ENCODE data around the gene GPC5.

GPC5 gene

DNA sequence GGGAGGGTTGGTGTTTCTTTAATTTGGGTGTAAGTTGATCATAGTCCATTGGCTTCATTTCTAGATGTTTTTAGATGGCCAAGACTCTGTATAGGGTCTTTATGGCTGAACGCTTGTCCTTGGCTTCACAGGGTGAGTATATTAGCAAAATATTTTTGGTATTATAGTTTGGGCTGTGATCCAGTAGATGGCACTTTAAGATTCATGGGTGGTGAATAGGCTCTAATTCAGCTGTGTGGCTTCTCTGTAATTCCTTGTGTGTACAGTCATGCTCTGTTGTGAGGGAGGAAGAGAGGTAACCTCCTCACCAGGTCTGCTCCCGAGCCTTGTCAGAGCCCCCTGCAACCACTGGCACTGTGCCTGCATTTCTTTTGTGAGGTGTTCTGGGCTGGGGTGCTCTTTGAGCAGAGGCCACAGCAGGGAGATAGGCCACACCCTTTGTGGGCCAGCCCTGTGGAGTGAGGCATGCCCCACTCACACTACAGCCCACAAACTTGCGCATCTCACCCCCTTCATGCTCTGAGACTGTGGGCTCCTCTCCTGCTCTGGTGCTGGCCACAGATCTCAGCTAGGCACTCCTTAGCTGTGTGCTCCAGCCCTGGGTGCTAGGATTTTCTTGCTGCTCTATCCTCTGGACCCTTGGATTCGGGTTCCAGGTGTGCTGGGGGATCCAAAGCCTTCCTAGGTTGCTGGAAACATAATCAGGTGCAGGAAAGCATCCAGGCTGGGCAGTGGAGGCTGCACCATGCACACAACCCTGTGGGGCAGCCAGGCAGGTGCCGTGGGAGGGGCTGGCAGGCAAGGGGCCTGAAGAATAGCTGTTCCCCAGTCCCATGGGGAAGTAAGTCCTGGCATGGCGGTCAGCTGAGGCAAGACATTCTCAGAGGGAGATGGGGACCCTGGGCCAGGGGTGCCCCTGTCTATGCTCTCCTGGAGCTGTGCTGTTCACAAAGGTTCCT, 193.9 kb downstream of the GPC5 start:
- no peak for DNase-seq

DNA sequence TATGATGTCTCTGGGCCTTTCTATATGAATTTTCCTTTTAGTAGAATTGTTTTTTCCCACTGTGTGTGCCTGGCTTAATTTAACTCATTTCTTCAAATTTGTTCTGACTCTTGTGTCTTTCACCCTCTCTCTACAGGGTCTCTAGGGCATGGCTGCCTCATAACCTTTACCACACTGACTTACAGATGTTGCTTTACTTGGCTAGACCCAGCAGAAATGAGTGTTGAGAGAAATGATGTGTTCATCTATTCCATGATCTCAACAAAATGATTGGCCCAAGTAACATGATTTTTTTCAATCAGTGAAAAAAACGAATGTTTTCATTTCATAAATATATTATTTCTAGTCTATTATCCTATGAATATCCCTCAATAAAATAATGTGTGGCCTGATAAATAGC, 195.0 kb downstream of the GPC5 start:
- DNase-seq: no peak

DNA sequence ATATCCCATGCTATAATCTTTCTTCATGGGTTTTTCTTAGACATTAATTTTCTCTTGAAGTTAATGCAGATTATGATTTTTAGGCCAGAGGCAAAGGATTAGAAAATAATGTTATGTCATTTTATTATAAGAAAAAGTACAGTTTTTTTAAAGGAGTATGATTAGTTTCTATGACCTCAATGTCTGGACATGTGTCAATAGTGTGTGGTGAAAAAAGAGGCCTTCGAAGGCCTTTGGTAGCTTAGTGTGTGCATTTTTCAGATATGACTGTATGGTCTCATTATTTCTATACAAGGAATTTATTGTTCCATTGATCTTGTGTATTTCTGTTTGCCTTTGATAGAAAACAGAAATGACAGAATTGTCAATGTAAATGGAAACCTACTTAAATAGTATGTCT, 195.6 kb downstream of the GPC5 start:
- no peak for DNase-seq

DNA sequence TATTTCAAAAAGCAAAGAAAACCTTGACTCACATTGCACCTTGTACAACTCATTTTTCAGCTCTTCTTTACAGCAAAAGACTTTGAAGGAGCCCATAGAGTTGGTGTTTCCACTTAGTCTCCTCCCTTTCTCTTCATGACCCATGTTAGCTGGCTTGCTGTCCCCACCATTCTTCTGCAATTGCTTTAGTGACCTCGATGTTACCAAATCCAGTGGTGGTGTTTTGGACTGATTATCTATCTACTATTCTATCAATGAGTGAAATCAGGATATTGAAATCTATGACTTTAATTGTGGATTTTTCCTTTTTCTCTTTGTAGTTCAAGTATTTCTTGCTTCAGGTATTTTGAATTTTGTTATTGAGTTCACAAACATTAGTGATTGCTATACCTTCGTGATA, 197.3 kb downstream of the GPC5 start:
- no peak for DNase-seq

DNA sequence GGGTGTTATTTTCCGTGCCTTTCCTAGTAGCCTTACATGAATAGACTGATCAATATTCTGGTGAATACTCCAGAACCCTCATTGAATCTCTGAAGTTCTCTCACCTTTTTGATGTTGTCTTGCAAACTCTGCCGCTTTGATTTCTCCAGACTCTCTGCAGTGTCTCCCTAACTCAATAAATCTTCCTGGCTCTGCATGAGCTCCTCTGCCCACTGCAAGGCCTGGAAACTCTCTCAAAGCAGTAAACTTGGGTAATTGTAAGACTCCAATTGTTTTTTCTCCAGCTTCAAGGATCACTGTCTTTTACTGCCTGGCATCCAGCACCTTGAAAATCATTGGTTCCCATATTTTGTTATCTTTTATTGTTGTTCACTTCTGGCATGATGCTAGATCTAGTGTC, 198.4 kb downstream of the GPC5 start:
- no peak for DNase-seq

DNA sequence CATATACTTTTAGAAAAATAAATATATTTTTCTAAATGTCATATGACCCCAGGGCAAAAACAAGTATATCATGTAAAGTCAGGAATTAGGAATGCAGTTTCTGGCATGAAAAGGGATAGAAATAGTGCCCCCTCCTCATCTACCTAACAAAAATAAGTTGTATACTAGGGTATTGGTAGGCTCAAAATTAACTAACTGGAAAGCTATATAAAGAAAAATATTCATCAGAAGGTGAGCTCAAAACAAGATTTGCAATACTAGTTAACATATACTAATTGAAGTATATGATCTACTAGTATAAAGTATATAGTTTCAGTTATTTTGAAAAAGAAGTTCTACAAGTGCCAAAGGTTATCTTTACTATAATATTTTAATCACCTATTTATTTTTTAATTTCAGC, 200.2 kb downstream of the GPC5 start:
- DNase-seq: no peak

DNA sequence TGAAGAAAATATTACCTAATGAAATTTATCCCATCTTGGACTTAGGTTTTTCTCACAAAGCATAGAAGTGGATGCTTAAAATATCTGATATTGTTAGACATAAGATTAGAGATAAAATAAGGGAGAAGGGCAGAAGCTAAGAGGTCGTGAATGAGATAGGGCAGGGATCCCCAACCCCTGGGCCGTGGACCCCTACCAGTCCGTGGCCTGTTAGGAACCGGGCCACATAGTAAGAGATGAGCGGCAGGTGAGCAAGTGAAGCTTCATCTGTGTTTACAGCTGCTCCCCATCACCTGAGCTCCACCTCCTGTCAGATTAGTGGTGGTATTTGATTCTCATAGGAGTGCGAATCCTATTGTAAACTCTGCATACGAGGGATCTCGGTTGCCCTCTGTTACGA, 202.9 kb downstream of the GPC5 start:
- DNase-seq: no peak

DNA sequence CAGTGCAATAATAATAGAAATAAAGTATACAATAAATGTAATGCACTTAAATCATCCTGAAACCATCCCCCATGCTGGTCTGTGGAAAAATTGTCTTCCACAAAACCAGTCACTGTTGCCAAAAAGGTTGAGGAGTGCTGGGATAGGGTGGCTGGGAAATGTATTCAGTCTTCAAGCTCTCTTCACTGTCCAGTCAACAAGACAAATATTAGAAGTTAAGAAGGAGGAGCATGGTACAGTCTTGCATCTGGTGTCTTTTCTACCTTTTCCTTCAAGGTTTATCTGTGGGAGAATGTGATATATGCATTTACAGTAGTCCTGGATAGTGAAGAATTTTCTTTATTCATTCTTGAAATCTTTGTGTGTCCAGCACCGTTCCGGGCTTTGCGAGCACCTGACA, 203.4 kb downstream of the GPC5 start:
- no peak for DNase-seq

DNA sequence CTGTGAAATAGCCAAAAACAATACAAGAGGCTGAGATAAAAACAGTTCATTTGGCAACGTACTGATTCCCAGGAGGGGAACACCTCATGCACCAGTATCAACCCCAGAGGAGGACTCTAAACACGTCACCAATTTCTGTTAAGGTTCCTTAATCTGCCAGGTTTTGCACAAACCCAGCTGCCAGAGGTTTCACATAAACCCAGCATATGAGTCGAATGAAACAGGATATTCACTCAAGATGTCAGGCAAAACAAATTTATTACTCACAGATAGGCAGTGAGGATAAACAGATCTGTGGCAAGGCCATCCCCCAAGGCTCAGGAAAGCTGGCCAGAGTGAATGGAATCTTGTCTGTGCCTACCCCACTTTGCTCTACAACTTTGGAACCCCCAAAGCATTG, 210.9 kb downstream of the GPC5 start:
- DNase-seq: no peak

DNA sequence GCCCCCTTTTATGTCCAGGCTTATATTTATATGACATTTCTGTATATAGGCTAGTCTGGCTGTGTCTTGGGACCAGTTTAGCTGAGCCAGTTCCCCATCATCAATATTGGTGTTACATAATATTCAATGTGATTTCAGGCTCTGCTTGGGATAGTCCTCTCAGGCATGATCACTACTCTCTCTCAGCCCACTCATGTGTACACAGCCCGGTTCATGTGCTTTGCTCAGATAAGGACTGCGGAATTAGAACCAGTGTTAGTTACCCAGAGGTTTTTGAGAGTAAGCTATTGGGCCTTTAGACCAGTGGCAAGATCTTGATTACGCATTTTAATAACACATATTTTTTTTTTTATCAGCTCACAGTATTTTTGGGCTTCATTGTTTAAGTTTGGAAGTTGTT, 219.9 kb downstream of the GPC5 start:
- DNase-seq: no peak

DNA sequence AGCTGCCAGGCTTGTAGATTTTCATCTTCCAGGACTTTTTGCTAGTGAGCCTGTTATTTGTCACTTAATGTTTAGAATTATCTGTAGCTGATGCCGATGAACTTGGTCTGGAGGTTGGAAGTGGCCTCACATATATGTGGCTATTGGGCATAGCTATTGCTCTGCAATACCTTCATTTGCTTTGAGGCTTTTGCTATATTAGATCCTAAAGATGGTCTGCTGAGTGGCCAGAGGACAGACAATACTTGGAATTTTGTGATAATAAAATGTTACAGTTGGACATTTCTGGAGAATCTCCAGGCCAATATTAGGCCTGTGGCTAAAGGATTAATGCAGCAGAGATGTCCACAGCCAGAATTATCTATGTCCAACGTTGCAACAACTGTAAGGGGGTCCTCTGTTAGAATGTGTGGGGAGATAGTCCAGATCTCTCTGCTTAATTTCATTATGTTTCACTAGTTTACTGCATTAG, 222.3 kb downstream of the GPC5 start:
- DNase-seq: no peak

DNA sequence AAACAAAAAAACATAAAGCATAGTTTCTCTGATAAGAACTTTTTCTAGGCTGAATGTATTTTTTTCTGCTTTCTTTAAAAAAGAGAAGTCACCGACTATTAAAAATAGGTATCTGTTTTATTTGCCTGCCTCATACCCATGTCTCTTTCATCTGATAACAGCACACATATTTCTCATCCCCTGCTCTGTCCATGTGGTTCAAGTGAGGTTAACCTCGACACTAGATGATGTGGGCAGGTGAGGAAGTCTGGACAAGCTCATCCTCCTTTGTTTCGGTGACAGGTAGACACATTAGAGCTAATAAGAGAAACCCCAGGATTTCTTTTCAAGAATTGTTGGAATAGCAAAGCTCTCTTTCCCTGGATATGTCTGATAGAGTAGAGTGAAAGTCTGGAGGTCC, 222.7 kb downstream of the GPC5 start:
- no peak for DNase-seq

DNA sequence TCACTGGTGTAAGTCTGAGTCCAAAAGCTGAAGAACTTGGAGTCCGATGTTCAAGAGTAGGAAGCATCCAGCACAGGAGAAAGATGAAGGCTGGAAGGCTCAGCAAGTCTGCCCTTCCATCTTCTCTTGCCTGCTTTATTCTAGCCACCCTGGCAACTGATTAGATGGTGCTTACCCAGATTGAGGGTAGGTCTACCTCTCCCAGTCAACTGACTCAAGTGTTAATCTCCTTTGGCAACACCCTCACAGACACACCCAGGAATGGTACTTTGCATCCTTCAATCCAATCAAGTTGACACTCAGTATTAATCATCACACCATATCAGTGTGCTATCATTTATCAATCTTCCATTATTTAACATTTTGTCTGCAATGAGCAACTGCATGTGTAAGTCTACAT, 223.5 kb downstream of the GPC5 start:
- peak in 1 of 56 donors; percentile 0 for DNase-seq

DNA sequence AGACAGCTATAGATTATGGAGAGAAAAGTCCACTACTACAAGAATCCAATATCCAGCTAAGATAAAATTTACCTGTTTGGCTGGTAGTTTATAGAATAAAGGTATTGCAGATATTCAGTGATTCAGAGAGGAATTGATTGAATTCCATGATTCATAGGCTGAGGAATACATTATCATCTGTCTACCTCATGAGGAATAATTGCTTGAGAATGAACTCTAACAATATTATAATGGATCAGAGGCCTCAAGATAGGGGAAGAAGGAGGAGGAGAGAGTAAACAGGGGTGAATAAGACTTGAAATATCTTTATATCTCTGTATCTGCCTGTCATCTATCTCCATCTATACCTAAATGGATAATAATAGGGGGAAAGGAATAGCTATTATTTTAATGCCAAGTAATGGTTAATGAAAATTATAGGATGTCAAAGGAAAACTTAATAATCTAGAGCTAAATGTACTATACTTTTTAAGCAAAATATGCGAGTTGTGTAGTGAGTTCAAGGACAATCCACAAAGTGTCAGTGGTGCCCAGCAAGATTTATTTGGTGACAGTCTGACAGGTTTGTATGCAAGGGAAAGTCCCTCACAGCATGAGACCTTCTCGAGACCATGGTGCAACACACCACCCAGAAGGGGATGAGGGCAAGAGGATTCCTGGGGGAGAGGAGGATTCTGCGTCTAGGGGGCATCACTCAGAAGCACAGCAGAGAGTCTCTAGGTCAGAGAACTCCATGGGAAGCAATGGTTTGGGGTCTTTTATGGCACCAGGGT, 224.5 kb downstream of the GPC5 start:
- no peak for DNase-seq

DNA sequence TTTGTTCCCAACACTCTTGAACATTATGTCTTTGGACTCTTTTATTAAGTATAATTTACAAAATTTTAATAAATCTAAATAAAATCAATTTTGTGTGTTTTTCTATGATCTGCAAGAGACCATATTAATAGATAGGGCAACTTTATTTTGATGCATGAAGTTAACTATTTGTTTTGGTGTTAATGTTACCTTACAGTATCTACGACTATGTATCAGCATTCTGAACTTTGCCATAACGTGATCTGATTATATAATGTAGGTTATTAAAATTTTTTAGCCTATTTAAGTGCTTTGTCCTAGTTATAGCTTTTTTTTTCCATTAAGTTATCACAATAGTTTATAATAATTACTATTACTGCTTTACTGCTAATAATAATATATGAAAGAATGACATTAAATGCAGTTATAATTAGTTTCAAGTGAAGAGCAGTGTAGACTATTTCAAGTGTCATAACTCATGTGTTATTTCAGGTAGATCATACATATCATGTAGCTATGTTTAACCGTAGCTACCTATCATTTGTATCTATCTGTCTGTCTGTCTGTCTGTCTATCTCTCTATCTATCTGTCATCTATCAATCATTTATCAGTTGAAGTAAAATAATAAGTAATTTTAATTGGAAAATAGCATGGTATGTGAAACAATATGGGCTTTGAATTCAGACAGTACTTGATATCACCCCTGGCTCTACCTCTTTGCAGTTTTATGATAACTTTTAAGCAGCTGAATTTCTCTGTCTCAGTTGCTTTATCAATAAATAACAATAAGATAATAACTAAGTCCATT, 229.7 kb downstream of the GPC5 start:
- DNase-seq: no peak

DNA sequence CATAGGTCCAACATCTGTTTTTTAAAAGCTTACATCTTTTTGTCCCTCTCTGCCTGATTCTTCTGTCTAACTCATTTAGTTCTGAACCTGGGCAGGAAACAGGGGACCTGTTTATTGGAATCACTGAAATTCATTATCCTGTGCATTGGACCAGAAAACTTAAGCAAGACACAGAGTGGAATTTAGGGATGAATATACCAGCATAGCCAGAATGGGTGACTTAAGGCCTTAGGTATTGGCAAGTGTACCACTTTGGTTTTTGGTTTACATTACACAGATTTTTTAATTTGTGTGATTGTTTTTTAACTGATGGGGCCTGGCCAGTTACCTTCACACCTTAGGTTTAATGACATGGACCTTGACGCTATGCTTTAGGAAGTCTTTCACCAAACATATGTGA, 232.5 kb downstream of the GPC5 start:
- DNase-seq: no peak

DNA sequence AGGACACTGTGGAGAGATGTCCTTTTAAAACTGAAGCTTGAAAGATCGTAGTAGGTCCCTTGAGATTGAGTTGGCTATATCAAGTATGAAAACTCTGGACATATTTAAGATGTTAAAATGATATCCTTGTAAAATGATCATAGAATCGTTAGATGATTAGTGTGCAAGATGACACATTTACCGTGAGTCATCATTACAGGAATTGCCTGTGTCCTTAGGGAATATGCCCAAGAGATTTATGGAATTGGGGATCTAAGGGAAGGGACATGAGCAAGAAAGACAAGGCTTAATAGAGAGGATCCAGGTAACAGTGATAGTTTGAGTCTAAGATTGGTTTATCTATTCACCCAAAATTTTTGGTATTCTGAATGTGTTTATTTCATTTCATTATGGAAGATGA, 233.7 kb downstream of the GPC5 start:
- DNase-seq: no peak

DNA sequence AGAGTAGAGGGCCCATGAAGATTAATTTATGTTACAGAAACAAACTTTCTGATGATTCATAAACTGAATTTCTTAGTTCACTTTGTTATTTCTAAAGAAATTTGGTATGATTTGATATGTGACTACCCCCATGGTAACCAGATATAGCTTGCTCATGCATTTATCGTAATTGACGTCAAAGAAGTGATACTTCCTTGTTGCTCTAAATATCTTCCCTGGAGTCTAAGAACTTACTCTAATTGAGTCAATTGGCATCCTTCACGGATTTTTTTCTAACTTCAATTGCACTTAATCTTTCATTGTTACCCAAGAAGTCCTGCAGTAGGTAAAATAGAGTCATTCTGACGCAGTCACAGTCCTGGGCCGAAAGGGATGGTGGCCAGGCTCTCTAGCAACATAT, 240.9 kb downstream of the GPC5 start:
- DNase-seq: no peak

DNA sequence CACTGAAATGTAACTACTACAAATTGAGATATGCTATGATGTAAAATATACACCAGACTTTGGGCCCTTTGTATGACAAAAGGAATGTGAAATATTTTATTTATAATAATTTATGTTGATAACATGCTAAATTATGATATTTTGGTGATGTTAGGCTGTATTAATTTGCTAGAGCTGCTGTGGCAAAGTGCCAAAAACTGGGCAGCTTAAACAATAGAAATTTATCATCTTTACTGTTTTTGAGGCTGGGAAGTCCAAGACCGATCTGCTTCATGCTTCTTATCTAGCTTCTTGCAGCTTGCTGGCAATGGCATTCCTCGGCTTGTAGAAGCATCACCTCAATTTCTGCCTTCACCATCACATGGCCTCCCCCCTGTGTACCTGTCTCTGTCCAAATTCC, 245.0 kb downstream of the GPC5 start:
- DNase-seq: no peak

DNA sequence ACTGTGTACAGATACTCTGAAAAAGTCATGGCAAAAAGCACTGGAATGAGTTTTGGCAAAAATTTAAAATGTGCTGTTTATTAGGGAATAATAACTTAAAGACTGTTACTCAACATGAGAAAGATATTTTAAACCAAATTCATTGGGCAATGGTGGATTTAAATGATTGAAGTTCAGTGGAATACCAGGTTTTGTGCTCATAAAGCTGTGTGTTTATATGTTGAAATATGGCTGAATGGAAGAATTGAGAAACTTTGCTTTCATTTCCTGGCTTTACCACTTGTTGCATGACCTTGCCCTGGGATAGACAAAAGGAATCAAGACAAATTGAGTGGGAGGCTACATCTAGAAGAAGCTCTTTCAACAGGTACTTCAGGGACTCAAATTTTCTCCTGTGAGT, 246.4 kb downstream of the GPC5 start:
- DNase-seq: no peak

DNA sequence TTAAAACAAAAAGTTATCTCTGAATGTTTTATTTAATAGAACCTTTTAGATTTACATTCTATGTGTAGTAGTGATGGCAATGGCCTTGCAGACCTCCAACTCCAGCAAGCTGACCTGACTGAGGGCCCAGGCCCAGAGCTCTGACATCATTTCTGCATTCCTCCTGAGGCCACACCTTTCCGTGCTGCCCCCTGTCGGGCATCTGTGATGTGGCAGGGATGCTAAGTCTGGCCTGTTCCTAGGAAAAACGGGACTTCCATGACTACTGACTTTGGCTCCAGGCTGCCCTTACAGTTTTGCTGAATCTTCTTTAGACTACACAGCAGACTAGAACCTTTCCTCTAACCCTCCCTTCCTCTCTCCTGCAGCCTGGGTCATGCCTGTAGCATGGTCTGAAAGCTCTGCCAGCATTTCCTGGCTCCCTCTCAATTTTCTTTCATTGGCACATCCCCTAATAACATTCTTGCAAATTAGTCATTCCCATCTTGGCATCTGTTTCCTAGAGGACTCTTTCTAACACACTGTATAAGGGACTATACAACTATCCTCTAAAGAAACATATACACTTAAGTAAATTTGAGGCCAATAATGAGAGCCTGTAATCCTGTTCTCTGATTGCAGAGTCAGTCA, 249.1 kb downstream of the GPC5 start:
- DNase-seq: peak in 1 of 56 donors; percentile 3

Data from nucleus accumbens (tissue), 56 donors.